Astrocyte of the spinal cord (primary cell): ENCODE data around the gene ISLR2.
A peak's percentile ranks its signal among the peaks of the same experiment; 100 is the strongest.
"Not testable (repeated sequence)": the region's sequence is repeated elsewhere in the genome, so short reads cannot be mapped to it uniquely, and the experiment has no call there.

Experiments
- DNase-seq: peaks from one replicate; pipeline ENCODE4 v3.0.0; 2011; ENCODE audit warnings: low read depth, low spot score
- H3K4me3 ChIP-seq: 2 replicates; pipeline ENCODE4 v1.5.1; 2011; ENCODE audit warnings: low read depth, mild to moderate bottlenecking, low read length, moderate library complexity
- in situ Hi-C: cut with HindIII; loops from 2 replicates; pipeline ENCODE4 v1.10.0; 2017; ENCODE audit warnings: low sequenced_read_pairs
- TF ChIP-seq, protein P1 (sequence below): IDR thresholded peaks from 2 replicates; pipeline ENCODE4 v1.5.1; 2012; ENCODE audit warnings: low read depth, mild to moderate bottlenecking, low read length, inconsistent platforms

Gene ISLR2, protein sequence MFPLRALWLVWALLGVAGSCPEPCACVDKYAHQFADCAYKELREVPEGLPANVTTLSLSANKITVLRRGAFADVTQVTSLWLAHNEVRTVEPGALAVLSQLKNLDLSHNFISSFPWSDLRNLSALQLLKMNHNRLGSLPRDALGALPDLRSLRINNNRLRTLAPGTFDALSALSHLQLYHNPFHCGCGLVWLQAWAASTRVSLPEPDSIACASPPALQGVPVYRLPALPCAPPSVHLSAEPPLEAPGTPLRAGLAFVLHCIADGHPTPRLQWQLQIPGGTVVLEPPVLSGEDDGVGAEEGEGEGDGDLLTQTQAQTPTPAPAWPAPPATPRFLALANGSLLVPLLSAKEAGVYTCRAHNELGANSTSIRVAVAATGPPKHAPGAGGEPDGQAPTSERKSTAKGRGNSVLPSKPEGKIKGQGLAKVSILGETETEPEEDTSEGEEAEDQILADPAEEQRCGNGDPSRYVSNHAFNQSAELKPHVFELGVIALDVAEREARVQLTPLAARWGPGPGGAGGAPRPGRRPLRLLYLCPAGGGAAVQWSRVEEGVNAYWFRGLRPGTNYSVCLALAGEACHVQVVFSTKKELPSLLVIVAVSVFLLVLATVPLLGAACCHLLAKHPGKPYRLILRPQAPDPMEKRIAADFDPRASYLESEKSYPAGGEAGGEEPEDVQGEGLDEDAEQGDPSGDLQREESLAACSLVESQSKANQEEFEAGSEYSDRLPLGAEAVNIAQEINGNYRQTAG

DNA sequence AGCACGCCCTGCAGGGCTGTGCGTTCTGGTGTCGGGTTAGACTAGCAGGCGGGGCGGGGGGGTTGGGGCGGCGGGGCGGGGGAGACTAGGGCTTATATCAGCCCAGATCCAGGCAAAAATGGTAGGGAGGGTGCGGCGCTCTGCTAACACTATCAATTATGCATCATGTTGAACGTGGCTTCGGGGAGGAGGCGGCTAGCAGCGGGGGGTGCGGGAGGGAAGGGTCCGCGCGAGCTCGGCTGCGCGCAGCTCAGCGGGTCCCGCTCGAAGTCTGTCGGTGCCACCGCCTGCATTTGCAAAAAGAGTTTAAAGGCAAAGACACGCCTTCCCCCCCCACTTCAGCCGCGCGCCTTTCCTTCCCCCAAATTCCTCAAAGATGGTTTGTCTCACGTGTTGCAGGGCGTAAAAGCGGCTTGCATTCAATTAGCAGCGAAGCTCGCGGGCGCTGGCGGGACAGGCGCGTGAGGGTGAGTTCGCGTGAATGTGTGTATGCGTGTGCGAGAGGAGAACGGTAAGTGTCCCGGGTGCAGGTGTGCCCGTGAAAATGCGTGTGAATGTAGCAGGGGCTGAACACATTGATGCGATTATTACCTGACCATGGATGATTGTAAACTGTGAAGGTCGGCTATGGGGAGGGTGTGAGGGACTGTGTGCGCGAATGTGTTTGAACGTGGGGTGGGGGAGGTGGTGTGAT is at the start of gene ISLR2:
ISLR2 (plus strand) TSS at position 432 of the 694 bp plus-strand sequence. CDS start 2,169 bp downstream, outside the sequence.
- in situ Hi-C loops = no loop called here

DNA sequence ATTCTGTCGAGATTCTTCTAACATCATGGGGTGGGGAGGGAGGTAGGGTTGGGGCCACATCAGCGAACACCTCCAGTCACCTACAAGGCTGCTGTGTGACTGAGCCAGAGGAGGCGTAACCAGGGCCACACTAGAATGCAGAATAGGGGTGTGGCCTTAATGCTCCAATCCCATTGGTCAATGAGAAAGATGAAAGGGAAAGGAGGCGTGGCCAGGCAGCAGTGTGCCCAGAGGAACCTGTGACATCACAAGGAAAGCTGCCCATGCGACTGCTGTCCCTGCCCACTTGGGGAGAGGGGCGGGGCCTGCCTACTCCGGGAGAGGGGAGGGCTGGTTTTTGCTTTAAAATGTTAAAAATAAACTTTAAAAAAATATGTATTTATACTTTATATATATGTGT is 47.9 kb upstream of the ISLR2 start, which contains the start of gene GOLGA6A:
GOLGA6A (minus strand) TSS at position 101 of the 400 bp plus-strand sequence; CDS start at position 60, 41 bp downstream.
- in situ Hi-C loops, DNase-seq, H3K4me3 ChIP-seq: not testable (repeated sequence)

More for the DNA sequence above, at the start of gene ISLR2:
- peak within 1 kb of the TSS; percentile 22 for H3K4me3 ChIP-seq
- peak; percentile 28 for DNase-seq
- TF ChIP-seq, protein P1, sequence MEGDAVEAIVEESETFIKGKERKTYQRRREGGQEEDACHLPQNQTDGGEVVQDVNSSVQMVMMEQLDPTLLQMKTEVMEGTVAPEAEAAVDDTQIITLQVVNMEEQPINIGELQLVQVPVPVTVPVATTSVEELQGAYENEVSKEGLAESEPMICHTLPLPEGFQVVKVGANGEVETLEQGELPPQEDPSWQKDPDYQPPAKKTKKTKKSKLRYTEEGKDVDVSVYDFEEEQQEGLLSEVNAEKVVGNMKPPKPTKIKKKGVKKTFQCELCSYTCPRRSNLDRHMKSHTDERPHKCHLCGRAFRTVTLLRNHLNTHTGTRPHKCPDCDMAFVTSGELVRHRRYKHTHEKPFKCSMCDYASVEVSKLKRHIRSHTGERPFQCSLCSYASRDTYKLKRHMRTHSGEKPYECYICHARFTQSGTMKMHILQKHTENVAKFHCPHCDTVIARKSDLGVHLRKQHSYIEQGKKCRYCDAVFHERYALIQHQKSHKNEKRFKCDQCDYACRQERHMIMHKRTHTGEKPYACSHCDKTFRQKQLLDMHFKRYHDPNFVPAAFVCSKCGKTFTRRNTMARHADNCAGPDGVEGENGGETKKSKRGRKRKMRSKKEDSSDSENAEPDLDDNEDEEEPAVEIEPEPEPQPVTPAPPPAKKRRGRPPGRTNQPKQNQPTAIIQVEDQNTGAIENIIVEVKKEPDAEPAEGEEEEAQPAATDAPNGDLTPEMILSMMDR = no peak

DNA sequence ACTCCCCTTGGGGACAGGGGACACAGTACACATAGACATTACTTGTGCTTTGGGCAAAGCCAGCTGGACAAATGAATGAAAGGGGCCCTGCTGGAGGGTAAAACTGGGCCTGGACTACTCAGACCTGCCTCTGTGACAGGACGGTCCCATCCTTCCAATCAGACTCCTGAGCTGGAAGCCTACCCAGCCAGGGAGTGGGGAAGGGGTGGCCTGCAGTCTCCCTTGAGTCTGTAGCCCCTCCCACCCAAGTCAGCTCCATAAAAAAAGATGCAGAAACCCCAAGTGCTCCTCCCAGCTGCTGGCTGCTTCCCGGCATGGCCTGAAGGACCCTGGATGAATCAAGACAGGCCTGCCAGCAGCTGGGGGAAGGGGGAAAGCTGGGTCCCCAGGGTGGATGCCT is 35.8 kb upstream of the ISLR2 start:
- H3K4me3 ChIP-seq, in situ Hi-C loops, DNase-seq: not testable (repeated sequence)

DNA sequence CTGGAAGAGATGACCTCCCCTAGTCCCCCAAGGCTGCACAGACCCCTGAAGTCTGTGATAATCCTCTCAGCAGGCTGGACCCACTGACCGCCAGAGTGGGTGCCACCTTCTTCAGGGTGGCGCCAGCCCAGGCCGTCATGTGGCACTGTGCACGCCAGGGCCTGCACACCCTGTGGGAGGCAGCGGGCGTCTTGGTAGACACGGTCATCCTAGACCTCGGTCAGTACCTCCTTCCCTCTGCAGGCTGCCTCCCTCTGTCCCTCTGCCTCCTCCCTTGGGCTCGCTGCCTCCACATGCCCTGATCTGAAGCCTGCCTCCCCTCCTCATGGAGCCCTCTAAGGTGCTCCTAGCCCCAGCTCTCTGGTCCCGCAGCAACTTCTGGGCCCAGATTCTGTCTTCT is 34.8 kb upstream of the ISLR2 start:
- in situ Hi-C loops, H3K4me3 ChIP-seq, DNase-seq: not testable (repeated sequence)

DNA sequence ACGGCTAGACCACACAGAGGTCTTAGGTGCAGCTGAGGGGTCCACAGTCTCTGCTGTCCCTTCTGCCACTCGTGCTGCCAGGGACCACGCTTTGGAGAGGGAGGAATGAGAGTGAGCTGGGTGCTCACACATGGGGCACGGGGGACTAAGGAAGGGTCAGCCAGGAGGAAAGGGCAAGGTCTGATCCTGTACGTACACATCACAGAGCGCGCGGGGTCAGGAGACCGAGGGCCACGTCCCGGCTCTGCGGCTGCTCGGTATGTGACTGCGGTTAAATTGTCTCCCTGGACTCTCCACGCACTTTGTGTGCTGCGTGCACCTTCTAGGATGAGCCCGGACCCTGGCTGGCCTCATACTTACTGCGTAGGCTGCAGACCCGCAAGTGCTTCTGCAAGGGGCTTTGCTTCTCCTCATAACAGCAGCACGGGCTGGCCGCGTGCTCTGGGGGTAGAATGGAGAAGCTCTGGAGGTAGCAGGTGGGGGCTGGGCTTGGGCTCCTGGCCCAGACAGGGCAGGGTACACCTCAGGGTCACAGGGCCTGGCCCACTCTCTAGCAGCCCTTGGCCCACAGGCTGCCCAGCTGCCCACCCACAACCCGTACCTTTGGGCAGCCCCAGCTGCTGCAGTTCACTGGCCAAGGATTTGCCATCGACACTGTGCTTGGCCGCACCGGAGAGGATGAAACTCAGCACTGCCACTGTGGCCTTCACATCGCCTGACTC is 33.5 kb upstream of the ISLR2 start:
- DNase-seq, in situ Hi-C loops, H3K4me3 ChIP-seq: not testable (repeated sequence)

DNA sequence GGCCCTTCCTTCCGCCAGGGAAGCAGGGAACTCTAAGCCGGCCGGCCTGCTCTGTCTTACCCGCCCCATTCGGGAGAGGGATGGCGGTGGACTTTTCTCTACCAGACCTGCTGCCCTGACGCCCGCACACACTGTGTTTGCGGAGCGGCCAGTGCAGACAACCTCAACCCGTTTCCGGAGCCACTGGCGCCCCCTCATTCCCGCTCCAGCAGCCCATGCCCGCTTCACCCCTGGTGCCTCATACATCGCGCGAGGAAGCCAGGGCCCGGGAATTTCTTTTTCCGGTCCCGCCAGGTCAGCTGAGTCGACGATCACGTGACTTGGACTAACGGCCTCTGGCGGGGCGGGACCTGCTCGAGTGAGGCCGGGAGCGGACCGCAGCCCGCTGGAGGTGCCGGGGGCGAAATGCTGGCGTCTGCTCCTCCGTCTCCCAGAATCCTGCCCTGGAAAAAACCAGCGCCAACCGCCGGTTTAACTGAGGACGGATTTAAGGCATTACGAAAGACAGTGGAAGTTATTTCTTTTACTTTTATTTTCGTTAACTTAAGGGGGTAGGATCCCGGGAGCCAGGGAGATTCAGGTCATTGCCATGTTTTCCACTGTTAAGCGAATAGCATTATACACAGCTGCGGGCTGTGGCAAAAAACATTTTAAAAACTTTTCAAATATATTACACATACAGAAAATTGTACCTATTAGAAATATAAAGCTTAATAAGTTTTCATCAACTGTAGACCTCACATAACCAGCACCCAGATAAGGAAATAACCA is 30.2 kb upstream of the ISLR2 start:
- in situ Hi-C loops = not testable (repeated sequence)
- peak; percentile 89 for DNase-seq
- H3K4me3 ChIP-seq = peak overlapping the region; percentile 35

DNA sequence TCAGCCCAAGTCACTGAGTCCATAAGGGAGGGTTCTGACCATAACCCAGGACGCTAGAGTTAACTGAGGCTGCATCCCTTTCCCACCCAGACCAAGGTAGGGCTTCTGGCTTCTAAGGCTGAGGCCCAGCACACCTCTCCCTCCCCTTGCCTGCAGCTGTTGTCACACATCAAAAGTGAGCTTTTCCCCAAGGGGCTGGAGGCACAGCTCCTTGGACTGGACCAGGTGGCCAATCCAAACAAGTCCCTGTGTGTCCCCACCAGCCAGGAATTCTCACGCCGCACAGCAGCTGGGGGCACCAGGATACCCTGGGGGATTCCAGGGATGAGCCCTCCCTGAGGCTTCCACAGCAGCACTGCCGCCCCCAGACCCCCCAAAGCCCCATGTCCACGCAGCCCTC is 22.3 kb upstream of the ISLR2 start:
- no peak overlapping the region for H3K4me3 ChIP-seq
- in situ Hi-C loops = no loop called here
- TF ChIP-seq, protein P1 = no peak
- no peak for DNase-seq

DNA sequence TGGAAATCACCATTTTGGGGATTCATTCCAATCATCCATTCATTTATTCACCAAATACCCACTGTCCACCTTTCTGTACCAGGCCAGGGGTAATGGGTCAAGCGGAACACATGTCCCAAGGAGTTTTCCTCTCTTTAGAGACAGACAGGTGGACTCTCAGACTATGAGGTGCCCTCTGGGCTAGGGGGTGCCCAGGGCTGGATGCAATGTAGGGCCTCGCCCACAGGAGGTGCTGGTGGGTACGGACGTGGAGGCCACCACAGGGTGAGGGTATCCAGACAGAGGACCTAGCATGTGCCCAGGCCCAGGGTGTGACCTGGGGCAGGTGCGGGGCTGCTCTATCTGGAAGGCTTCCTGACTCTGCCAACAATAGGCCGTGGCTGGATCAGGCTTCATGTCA is 21.8 kb upstream of the ISLR2 start:
- H3K4me3 ChIP-seq, in situ Hi-C loops, DNase-seq: not testable (repeated sequence)

DNA sequence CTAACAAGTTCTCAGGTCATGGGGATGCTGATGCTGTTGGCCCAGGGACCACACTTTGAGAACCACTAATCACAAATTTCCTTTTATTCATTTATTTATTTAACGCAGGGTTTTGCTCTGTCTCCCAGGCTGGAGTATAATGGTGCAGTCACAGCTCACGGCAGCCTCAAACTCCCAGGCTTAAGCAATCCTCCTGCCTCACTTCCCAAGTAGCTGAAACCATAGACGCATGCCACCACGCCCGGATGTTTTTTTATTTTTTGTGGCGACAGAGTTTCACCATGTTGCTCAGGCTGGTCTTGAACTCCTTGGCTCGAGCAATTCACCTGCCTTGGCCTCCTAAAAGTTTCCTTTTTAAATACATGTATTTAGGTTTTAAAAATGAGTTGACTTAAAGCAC is 20.7 kb upstream of the ISLR2 start:
- in situ Hi-C loops = no loop called here
- DNase-seq = no peak

More for the DNA sequence above, 20.7 kb upstream of the ISLR2 start:
- no peak overlapping the region for H3K4me3 ChIP-seq
- TF ChIP-seq, protein P1 = no peak
